ENCODE results near the gene PLK5.

PLK5 gene

GRCh38 chr19:1507192-1507660 is 16.7 kb upstream of the PLK5 start:
- H3K36me3 ChIP-seq (replicated peaks in 1 of 2; ENCODE audit: control insufficient read depth in 2 of 2, insufficient read depth in 2 of 2, low read length in 2 of 2) = no peaks in the 10 kb centered on the region
- DNase-seq (ENCODE audit: low spot score) = no peak
- peak overlapping the region; percentile 61 for H3K4ac ChIP-seq (ENCODE audit: low read length)
- WGBS, 2 donors (ENCODE audit: extremely low coverage in 2 of 2, insufficient read length in 2 of 2, insufficient replicate concordance in 1 of 2) = no CpG with 5 or more reads among the region's 23 CpGs
- H3K4me3 ChIP-seq (ENCODE audit: low read length in 2 of 2) = no peak overlapping the region
- no peaks in the 10 kb centered on the region for H3K79me1 ChIP-seq (ENCODE audit: low read depth, low read length)
- H2AK5ac ChIP-seq (ENCODE audit: low read depth, low read length) = peak overlapping the region; percentile 99
- H3K4me2 ChIP-seq (ENCODE audit: insufficient read depth, low read length, poor library complexity, severe bottlenecking) = peak overlapping the region; percentile 39
- peak overlapping the region; percentile 89 for H4K8ac ChIP-seq (ENCODE audit: low read depth, low read length)
- H3K9me3 ChIP-seq (replicated peaks in 1 of 2; ENCODE audit: control insufficient read depth in 2 of 2, insufficient read depth in 1 of 2, low read depth in 1 of 2, low read length in 2 of 2) = peaks cover 0 to 5% of the 10 kb centered on the region in 2 donors
- no peak overlapping the region for H3K27ac ChIP-seq (replicated peaks; ENCODE audit: low read length)
- H2BK120ac ChIP-seq (ENCODE audit: low read depth, low read length) = peak overlapping the region; percentile 97
- H3K9ac ChIP-seq (ENCODE audit: low read depth, low read length, poor library complexity) = no peak overlapping the region
- H4K91ac ChIP-seq (ENCODE audit: low read depth, low read length, poor library complexity) = peak overlapping the region; percentile 80
- peak overlapping the region; percentile 71 for H2BK5ac ChIP-seq (ENCODE audit: low read length)
- H3K14ac ChIP-seq (ENCODE audit: low read length) = no peak overlapping the region
- H3K4me1 ChIP-seq (ENCODE audit: control insufficient read depth in 2 of 2, insufficient read depth in 1 of 2, low read depth in 1 of 2, low read length in 2 of 2) = peaks cover 10 to 16% of the 10 kb centered on the region in 2 donors
- H3K27me3 ChIP-seq (ENCODE audit: control insufficient read depth in 3 of 3, insufficient read depth in 3 of 3, low read depth in 1 of 3, low read length in 3 of 3) = peaks cover 0 to 40% (median 28%) of the 10 kb centered on the region in 3 experiments
- H2BK12ac ChIP-seq (ENCODE audit: low read length) = peak overlapping the region; percentile 99
- peak overlapping the region; percentile 90 for H2BK15ac ChIP-seq (ENCODE audit: low read length)
- H3K23ac ChIP-seq (ENCODE audit: low read depth, low read length, poor library complexity) = peak overlapping the region; percentile 30
- peak overlapping the region; percentile 96 for H2AFZ ChIP-seq (ENCODE audit: low read length)
- peak overlapping the region; percentile 95 for H3K18ac ChIP-seq (ENCODE audit: low read length)

DNA sequence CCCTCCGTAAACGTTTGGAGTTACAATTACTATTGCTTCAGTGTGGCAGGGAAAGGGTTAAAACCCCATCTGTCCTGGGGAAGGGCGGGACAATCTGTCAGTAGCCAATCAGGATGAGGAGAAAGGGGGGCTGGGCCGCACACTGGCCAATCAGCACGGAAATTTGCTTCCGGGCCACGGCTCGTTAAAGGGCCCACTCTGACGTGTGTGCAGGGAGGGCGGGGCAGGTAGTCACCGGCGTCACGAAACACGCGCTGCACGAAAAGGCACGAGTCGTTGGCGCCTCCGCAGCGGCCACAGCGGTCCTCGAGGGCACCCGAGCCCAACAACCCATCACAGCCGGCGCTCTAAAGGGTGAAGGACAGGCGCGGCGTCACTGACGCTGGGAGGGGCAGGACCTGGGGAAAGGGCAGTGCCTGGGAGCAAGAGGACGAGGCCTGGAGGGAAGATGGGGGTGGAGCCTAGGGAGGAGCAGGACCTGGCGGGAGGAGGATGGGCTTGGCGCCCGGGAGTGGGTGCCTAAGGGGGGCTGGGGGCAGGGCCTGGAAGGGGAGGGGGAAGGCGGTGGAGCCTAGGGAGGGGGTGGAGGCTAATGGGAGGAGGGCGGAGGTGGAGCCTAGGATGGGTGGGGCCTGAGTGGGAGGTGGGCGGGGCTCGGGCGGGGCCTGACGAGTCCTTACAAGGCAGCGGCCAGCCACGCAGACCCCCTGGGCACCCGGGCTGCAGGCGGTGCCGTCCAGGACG is 15.9 kb upstream of the PLK5 start:
- peak overlapping the region; percentile 97 for H3K27ac ChIP-seq (replicated peaks; ENCODE audit: low read length)
- H3K9me3 ChIP-seq (replicated peaks in 1 of 2; ENCODE audit: control insufficient read depth in 2 of 2, insufficient read depth in 1 of 2, low read depth in 1 of 2, low read length in 2 of 2) = peaks cover 0 to 7% of the 10 kb centered on the region in 2 donors
- H3K4me3 ChIP-seq (ENCODE audit: low read length in 2 of 2) = peak overlapping the region; percentile 63 to 89
- peak overlapping the region; percentile 95 for H2AK5ac ChIP-seq (ENCODE audit: low read depth, low read length)
- peak overlapping the region; percentile 94 for H2BK15ac ChIP-seq (ENCODE audit: low read length)
- DNase-seq (ENCODE audit: low spot score) = peak; percentile 97
- H3K4ac ChIP-seq (ENCODE audit: low read length) = peak overlapping the region; percentile 93
- WGBS, 2 donors (ENCODE audit: extremely low coverage in 2 of 2, insufficient read length in 2 of 2, insufficient replicate concordance in 1 of 2) = no CpG with 5 or more reads among the region's 46 CpGs
- H3K9ac ChIP-seq (ENCODE audit: low read depth, low read length, poor library complexity) = peak overlapping the region; percentile 97
- peak overlapping the region; percentile 100 for H3K18ac ChIP-seq (ENCODE audit: low read length)
- H2BK5ac ChIP-seq (ENCODE audit: low read length) = peak overlapping the region; percentile 99
- peak overlapping the region; percentile 80 for H4K91ac ChIP-seq (ENCODE audit: low read depth, low read length, poor library complexity)
- no peaks in the 10 kb centered on the region for H3K36me3 ChIP-seq (replicated peaks in 1 of 2; ENCODE audit: control insufficient read depth in 2 of 2, insufficient read depth in 2 of 2, low read length in 2 of 2)
- peak overlapping the region; percentile 96 for H2BK120ac ChIP-seq (ENCODE audit: low read depth, low read length)
- peak overlapping the region; percentile 96 for H2AFZ ChIP-seq (ENCODE audit: low read length)
- peak overlapping the region; percentile 98 for H3K23ac ChIP-seq (ENCODE audit: low read depth, low read length, poor library complexity)
- peaks cover 7 to 16% of the 10 kb centered on the region in 2 donors for H3K4me1 ChIP-seq (ENCODE audit: control insufficient read depth in 2 of 2, insufficient read depth in 1 of 2, low read depth in 1 of 2, low read length in 2 of 2)
- H3K79me1 ChIP-seq (ENCODE audit: low read depth, low read length) = no peaks in the 10 kb centered on the region
- peak overlapping the region; percentile 99 for H2BK12ac ChIP-seq (ENCODE audit: low read length)
- H3K27me3 ChIP-seq (ENCODE audit: control insufficient read depth in 3 of 3, insufficient read depth in 3 of 3, low read depth in 1 of 3, low read length in 3 of 3) = peaks cover 2 to 43% (median 30%) of the 10 kb centered on the region in 3 experiments
- H4K8ac ChIP-seq (ENCODE audit: low read depth, low read length) = peak overlapping the region; percentile 98
- peak overlapping the region; percentile 94 for H3K14ac ChIP-seq (ENCODE audit: low read length)
- peak overlapping the region; percentile 83 for H3K4me2 ChIP-seq (ENCODE audit: insufficient read depth, low read length, poor library complexity, severe bottlenecking)

DNA sequence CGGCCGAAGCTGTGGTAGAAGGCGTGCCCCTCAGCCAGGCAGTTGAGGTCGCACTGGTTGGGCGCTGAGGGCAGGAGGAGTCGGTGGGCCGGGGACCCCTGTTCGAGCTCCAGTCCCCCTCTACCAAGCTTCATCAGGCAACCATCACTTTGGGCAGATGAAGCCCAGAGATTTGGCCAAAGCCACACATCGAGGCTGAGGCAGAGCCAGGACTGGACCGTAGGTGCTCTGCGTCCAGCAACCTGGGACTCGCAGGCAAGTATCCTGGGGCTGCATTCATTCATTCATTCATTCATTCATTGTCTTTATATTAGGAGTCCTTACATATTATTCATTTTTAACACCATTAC is 15.4 kb upstream of the PLK5 start:
- Histone ChIP-seq H3K4me1 (ENCODE audit: control insufficient read depth in 2 of 2, insufficient read depth in 1 of 2, low read depth in 1 of 2, low read length in 2 of 2) (peaks cover 5 to 15% of the 10 kb centered on the region in 2 donors), H3K27ac (replicated peaks; ENCODE audit: low read length) (no peak overlapping the region), H3K9ac (ENCODE audit: low read depth, low read length, poor library complexity) (peak overlapping the region; percentile 70), H3K27me3 (ENCODE audit: control insufficient read depth in 3 of 3, insufficient read depth in 3 of 3, low read depth in 1 of 3, low read length in 3 of 3) (peaks cover 2 to 41% (median 30%) of the 10 kb centered on the region in 3 experiments), H3K9me3 (replicated peaks in 1 of 2; ENCODE audit: control insufficient read depth in 2 of 2, insufficient read depth in 1 of 2, low read depth in 1 of 2, low read length in 2 of 2) (peaks cover 0 to 7% of the 10 kb centered on the region in 2 donors), H3K4me3 (ENCODE audit: low read length in 2 of 2) (peak overlapping the region; percentile 44 to 63), H4K91ac (ENCODE audit: low read depth, low read length, poor library complexity) (no peak overlapping the region), H2BK12ac (ENCODE audit: low read length) (peak overlapping the region; percentile 97), H2BK120ac (ENCODE audit: low read depth, low read length) (peak overlapping the region; percentile 96), H3K14ac (ENCODE audit: low read length) (peak overlapping the region; percentile 89), H2AK5ac (ENCODE audit: low read depth, low read length) (peak overlapping the region; percentile 95), H2BK15ac (ENCODE audit: low read length) (no peak overlapping the region), H3K4ac (ENCODE audit: low read length) (no peak overlapping the region), H3K18ac (ENCODE audit: low read length) (peak overlapping the region; percentile 95), H3K79me1 (ENCODE audit: low read depth, low read length) (no peaks in the 10 kb centered on the region), H2BK5ac (ENCODE audit: low read length) (peak overlapping the region; percentile 99), H2AFZ (ENCODE audit: low read length) (peak overlapping the region; percentile 96), H3K23ac (ENCODE audit: low read depth, low read length, poor library complexity) (peak overlapping the region; percentile 98), H3K36me3 (replicated peaks in 1 of 2; ENCODE audit: control insufficient read depth in 2 of 2, insufficient read depth in 2 of 2, low read length in 2 of 2) (no peaks in the 10 kb centered on the region), H4K8ac (ENCODE audit: low read depth, low read length) (no peak overlapping the region), H3K4me2 (ENCODE audit: insufficient read depth, low read length, poor library complexity, severe bottlenecking) (peak overlapping the region; percentile 33)
- DNase-seq (ENCODE audit: low spot score) = no peak
- no CpG with 5 or more reads among the region's 12 CpGs for WGBS, 2 donors (ENCODE audit: extremely low coverage in 2 of 2, insufficient read length in 2 of 2, insufficient replicate concordance in 1 of 2)
